AG04449 (cell line): Measurements from ENCODE around the gene RTL5.
"Not testable (repeated sequence)": the region's sequence is repeated elsewhere in the genome, so short reads cannot be mapped to it uniquely, and the experiment has no call there.

Experiments used
- CTCF ChIA-PET: fragments of 350-600 bp; formaldehyde crosslinking; extraction: SDS; loops from one replicate; lab custom pipeline; 2021; ENCODE audit warnings: antibody characterized with exemption; lab: Yijun Ruan, JAX
- POLR2A ChIA-PET: fragments of 400-600, 350-600 bp; formaldehyde crosslinking; extraction: SDS; loops from one replicate; lab custom pipeline; 2020; ENCODE audit warnings: antibody characterized with exemption, inconsistent platforms; lab: Yijun Ruan, JAX
- DNase-seq: peaks from one replicate; pipeline ENCODE4 v3.0.0-alpha.2; 2010; ENCODE audit warnings: low read depth, low spot score
- H3K4me3 ChIP-seq: 2 replicates; pipeline ENCODE4 v1.5.1; 2011; ENCODE audit warnings: low read depth, mild to moderate bottlenecking, control low read depth, low read length
- CTCF ChIP-seq: IDR thresholded peaks from one replicate; pipeline ENCODE4 v1.5.1; 2011; ENCODE audit warnings: mild to moderate bottlenecking, moderate library complexity, low read length, control low read depth, inconsistent platforms; ENCODE audit not compliant: insufficient read depth; ENCODE audit errors: missing control alignments

RTL5 gene

GRCh38 chrX:72131317-72132294 is at the start of gene RTL5:
TSS of gene RTL5 (minus strand) at chrX:72131915.
- POLR2A ChIA-PET = interaction anchor here (0.5 to 1.8 kb wide), 5 partner anchors 11 to 146 kb away, joined by 3 to 6 read pairs (median 4); partner anchors contain the start of genes PIN4 and RPS4X
- peak; percentile 36 for DNase-seq
- TF ChIP-seq CTCF = peak; percentile 5
- peak within 1 kb of the TSS; percentile 52 for H3K4me3 ChIP-seq
- CTCF ChIA-PET = interaction anchor here (1.3 to 10.8 kb wide), 6 partner anchors 9 to 272 kb away, joined by 3 to 155 read pairs (median 6); no protein-coding TSS in a partner anchor

- no peak overlapping the region for H3K4me3 ChIP-seq
- POLR2A ChIA-PET = interaction anchor here (1.5 kb wide), 1 partner anchor 49 kb away, joined by 6 read pairs; the partner anchor contains the start of gene RTL5
- DNase-seq = no peak
- CTCF ChIA-PET = interaction anchor here (1.9 kb wide), 1 partner anchor 159 kb away, joined by 7 read pairs; no protein-coding TSS in a partner anchor
- no peak for TF ChIP-seq CTCF
These were observed 48.8 kb upstream of the RTL5 start for GRCh38 chrX:72180539-72180938.

GRCh38 chrX:72176981-72177380 is 45.3 kb upstream of the RTL5 start:
- ChIA-PET CTCF (interaction anchor here (0.8 kb wide), 1 partner anchor 26 kb away, joined by 3 read pairs; no protein-coding TSS in a partner anchor), POLR2A (no interaction called here)
- TF ChIP-seq CTCF = no peak
- no peak overlapping the region for H3K4me3 ChIP-seq
- DNase-seq = no peak

- CTCF ChIA-PET, DNase-seq, POLR2A ChIA-PET, H3K4me3 ChIP-seq: not testable (repeated sequence)
These were observed 44.6 kb upstream of the RTL5 start for GRCh38 chrX:72176289-72176688.

GRCh38 chrX:72169008-72169728 is 37.5 kb upstream of the RTL5 start:
- TF ChIP-seq CTCF = no peak
- no peak overlapping the region for H3K4me3 ChIP-seq
- ChIA-PET POLR2A (no interaction called here), CTCF (no interaction called here)
- DNase-seq = no peak

GRCh38 chrX:72165551-72165950 is 33.8 kb upstream of the RTL5 start:
- POLR2A ChIA-PET = no interaction called here
- TF ChIP-seq CTCF = no peak
- CTCF ChIA-PET = no interaction called here
- no peak overlapping the region for H3K4me3 ChIP-seq
- no peak for DNase-seq
